OCI-LY3 (cell line): ENCODE measurements around the gene VOPP1.

Source experiments
- H2AFZ ChIP-seq: fragments of 200-600, 300-600 bp; shearing (Covaris generic); 2 replicates; pipeline ENCODE4 v1.6.0; 2014; ENCODE audit warnings: antibody characterized with exemption, low read depth, low read length
- H3K27ac ChIP-seq: fragments of 200-600, 300-600 bp; sonication (generic); 2 replicates; pipeline ENCODE4 v1.5.1; 2014; ENCODE audit warnings: mild to moderate bottlenecking, low read length, moderate library complexity, mixed read lengths
- H3K27me3 ChIP-seq: fragments of 200-600, 300-600 bp; sonication (generic); 2 replicates; pipeline ENCODE4 v1.6.1; 2014; ENCODE audit warnings: low read depth, low read length, mixed read lengths
- H3K36me3 ChIP-seq: fragments of 200-600, 300-600 bp; sonication (generic); replicated peaks from 2 replicates; pipeline ENCODE3; 2014; ENCODE audit warnings: low read depth, low read length, mixed read lengths
- H3K4me1 ChIP-seq: fragments of 300-600, 200-600 bp; sonication (generic); 2 replicates; pipeline ENCODE4 v1.6.1; 2014; ENCODE audit warnings: low read length, mixed read lengths
- H3K4me2 ChIP-seq: fragments of 200-600, 300-600 bp; sonication (generic); 2 replicates; pipeline ENCODE4 v1.6.1; 2014; ENCODE audit warnings: low read length, mixed read lengths
- H3K4me3 ChIP-seq: fragments of 300-600, 200-600 bp; sonication (generic); 2 replicates; pipeline ENCODE4 v1.5.1; 2014; ENCODE audit warnings: antibody characterized with exemption, mild to moderate bottlenecking, low read length, moderate library complexity
- H3K79me2 ChIP-seq: fragments of 300-600, 200-600 bp; shearing (Covaris generic); 2 replicates; pipeline ENCODE4 v1.6.1; 2014; ENCODE audit warnings: mild to moderate bottlenecking, low read length, mixed read lengths
- H3K9ac ChIP-seq: fragments of 300-600, 200-600 bp; shearing (Covaris generic); 2 replicates; pipeline ENCODE4 v1.6.0; 2014; ENCODE audit warnings: mild to moderate bottlenecking, low read length, moderate library complexity
- H3K9me3 ChIP-seq: fragments of 200-600, 300-600 bp; shearing (Covaris generic); 2 replicates; pipeline ENCODE4 v1.6.1; 2014; ENCODE audit warnings: low read length, mixed read lengths; ENCODE audit not compliant: insufficient read depth
- H4K20me1 ChIP-seq: fragments of 200-600, 300-600 bp; sonication (generic); 2 replicates; pipeline ENCODE4 v1.6.1; 2016; ENCODE audit warnings: low read length, mixed read lengths; ENCODE audit not compliant: insufficient read depth
- EZH2phosphoT487 ChIP-seq: fragments of 200-600 bp; shearing (Covaris generic); IDR thresholded peaks from 2 replicates; pipeline ENCODE4 v1.6.1; 2018; ENCODE audit warnings: antibody characterized with exemption, mixed run types, low read depth
- TF ChIP-seq, protein P1 (sequence below): fragments of 200-600, 300-600 bp; sonication (generic); IDR thresholded peaks from 2 replicates; pipeline ENCODE4 v1.5.1; 2014; ENCODE audit warnings: antibody characterized with exemption, low read length, low read depth

The VOPP1 gene

GRCh38 chr7:55518836-55519235, 53.5 kb downstream of the VOPP1 start:
- no peaks in the 10 kb centered on the region for H4K20me1 ChIP-seq
- H3K4me2 ChIP-seq, result peak overlapping the region; percentile 69
- no peak for TF ChIP-seq EZH2phosphoT487
- TF ChIP-seq, protein P1, sequence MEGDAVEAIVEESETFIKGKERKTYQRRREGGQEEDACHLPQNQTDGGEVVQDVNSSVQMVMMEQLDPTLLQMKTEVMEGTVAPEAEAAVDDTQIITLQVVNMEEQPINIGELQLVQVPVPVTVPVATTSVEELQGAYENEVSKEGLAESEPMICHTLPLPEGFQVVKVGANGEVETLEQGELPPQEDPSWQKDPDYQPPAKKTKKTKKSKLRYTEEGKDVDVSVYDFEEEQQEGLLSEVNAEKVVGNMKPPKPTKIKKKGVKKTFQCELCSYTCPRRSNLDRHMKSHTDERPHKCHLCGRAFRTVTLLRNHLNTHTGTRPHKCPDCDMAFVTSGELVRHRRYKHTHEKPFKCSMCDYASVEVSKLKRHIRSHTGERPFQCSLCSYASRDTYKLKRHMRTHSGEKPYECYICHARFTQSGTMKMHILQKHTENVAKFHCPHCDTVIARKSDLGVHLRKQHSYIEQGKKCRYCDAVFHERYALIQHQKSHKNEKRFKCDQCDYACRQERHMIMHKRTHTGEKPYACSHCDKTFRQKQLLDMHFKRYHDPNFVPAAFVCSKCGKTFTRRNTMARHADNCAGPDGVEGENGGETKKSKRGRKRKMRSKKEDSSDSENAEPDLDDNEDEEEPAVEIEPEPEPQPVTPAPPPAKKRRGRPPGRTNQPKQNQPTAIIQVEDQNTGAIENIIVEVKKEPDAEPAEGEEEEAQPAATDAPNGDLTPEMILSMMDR, result no peak
- peak overlapping the region; percentile 84 for H3K9ac ChIP-seq
- peaks cover 95% of the 10 kb centered on the region for H3K79me2 ChIP-seq
- H3K9me3 ChIP-seq, result no peaks in the 10 kb centered on the region
- no peak overlapping the region for H2AFZ ChIP-seq
- no peaks in the 10 kb centered on the region for H3K27me3 ChIP-seq
- H3K27ac ChIP-seq, result peak overlapping the region; percentile 97
- peaks cover 35% of the 10 kb centered on the region for H3K36me3 ChIP-seq
- H3K4me3 ChIP-seq, result peak overlapping the region; percentile 32
- H3K4me1 ChIP-seq, result peaks cover 96% of the 10 kb centered on the region

DNA sequence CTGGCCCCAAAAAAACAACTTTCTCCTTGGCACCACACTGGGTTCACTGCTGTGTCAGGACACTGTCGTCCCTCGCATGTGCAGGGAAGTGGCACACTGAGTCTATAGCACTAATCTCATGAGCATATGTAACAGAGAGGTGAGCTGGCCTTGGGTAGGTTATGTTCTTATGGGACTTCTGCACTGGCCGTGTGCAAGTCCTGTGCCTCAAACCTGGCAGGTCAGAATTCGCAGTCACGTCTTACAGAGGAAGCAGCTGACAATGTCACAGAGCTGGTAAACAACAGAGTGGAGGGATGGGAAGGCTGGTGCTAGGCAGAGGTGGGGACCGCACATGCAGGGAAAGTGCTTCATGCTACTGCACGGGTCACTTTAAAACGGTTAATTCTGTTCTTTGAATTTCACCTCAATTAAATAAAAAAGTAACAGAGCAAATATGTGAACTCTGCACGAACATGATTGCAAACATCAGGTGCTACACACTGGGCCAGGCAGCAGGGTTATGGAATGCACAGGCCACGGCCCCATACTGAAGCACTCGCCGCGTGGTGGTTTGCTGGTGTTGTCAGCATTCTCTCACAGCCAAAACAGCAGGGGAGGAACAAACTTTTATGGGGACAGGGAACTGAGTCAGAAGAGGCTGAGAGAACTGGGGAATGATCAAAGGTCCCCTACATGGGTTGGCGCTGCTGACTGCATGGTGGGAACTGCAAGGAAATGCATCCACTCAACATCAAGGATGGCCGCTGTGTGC, 54.2 kb downstream of the VOPP1 start:
- H2AFZ ChIP-seq, result no peak overlapping the region
- peak overlapping the region; percentile 7; the same call in 1 of the 2 replicates for H3K4me3 ChIP-seq
- TF ChIP-seq, protein P1, result no peak
- TF ChIP-seq EZH2phosphoT487, result no peak
- peaks cover 96% of the 10 kb centered on the region for H3K4me1 ChIP-seq
- H3K4me2 ChIP-seq, result peak overlapping the region; percentile 69
- H3K36me3 ChIP-seq, result peaks cover 38% of the 10 kb centered on the region
- no peaks in the 10 kb centered on the region for H3K9me3 ChIP-seq
- H3K27me3 ChIP-seq, result no peaks in the 10 kb centered on the region
- H4K20me1 ChIP-seq, result no peaks in the 10 kb centered on the region
- peaks cover 95% of the 10 kb centered on the region for H3K79me2 ChIP-seq
- H3K27ac ChIP-seq, result peak overlapping the region; percentile 97
- peak overlapping the region; percentile 84 for H3K9ac ChIP-seq

GRCh38 chr7:55517191-55517633, 55.1 kb downstream of the VOPP1 start:
- Histone ChIP-seq H3K4me1 (peaks cover 96% of the 10 kb centered on the region), H4K20me1 (no peaks in the 10 kb centered on the region), H3K36me3 (peaks cover 47% of the 10 kb centered on the region)

DNA sequence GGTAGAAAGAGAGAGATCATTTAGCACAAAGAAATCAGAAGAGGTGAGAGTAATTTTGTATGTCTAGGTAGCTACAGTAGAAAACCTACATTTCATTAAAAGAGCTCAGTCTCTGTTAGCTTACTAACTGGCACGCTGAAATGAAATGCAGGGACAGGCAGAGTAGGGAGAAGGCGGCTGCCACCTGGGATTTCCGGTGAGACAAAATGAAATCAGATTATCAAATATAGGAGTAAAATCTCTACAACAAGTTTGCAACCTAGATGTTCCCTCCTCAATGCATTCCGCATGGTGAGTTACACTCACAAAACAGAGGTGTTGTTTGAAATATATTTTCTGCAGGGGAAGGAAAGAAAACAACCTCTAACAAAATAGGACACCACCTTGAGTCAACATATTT, 55.9 kb downstream of the VOPP1 start:
- TF ChIP-seq EZH2phosphoT487, result no peak
- TF ChIP-seq, protein P1, result no peak
- Histone ChIP-seq H3K27ac (peak overlapping the region; percentile 97), H4K20me1 (no peaks in the 10 kb centered on the region), H3K27me3 (no peaks in the 10 kb centered on the region), H3K9ac (peak overlapping the region; percentile 85), H3K4me1 (peaks cover 96% of the 10 kb centered on the region), H3K36me3 (peaks cover 48% of the 10 kb centered on the region), H3K9me3 (no peaks in the 10 kb centered on the region), H3K4me3 (peak overlapping the region; percentile 37; the same call in 1 of the 2 replicates), H3K4me2 (peak overlapping the region; percentile 62), H3K79me2 (peaks cover 95% of the 10 kb centered on the region), H2AFZ (no peak overlapping the region)

More at GRCh38 chr7:55517191-55517633, 55.1 kb downstream of the VOPP1 start:
- no peak for TF ChIP-seq EZH2phosphoT487
- TF ChIP-seq, protein P1, result no peak
- H3K27me3 ChIP-seq, result no peaks in the 10 kb centered on the region
- no peak overlapping the region for H3K4me3 ChIP-seq
- H3K27ac ChIP-seq, result peak overlapping the region; percentile 97
- peak overlapping the region; percentile 85 for H3K9ac ChIP-seq
- H3K79me2 ChIP-seq, result peaks cover 95% of the 10 kb centered on the region
- H3K4me2 ChIP-seq, result peak overlapping the region; percentile 69
- H2AFZ ChIP-seq, result no peak overlapping the region
- no peaks in the 10 kb centered on the region for H3K9me3 ChIP-seq
